Liver (tissue), 3 donors: ENCODE measurements around the gene UBE2A.

ENCODE experiments used
- ATF3 ChIP-seq: IDR thresholded peaks from 2 replicates; pipeline ENCODE4 v1.6.1; 2016; ENCODE audit warnings: antibody characterized with exemption
- CTCF ChIP-seq: fragments of 150-350 bp; IDR thresholded peaks from 2 replicates; pipeline ENCODE4 v1.5.1; 2017; ENCODE audit warnings: improper control_type of control experiment, low read depth, low read length; ENCODE audit not compliant: missing input control
- EGR1 ChIP-seq, 2 donors: IDR thresholded peaks; 2 replicates each; pipeline ENCODE4 v1.6.1; 2016 to 2018; ENCODE audit warnings: antibody characterized with exemption in 2 of 2, low read depth in 2 of 2
- FOXA1 ChIP-seq: IDR thresholded peaks from 2 replicates; pipeline ENCODE4 v1.6.1; 2016; ENCODE audit warnings: antibody characterized with exemption
- FOXA2 ChIP-seq: IDR thresholded peaks from 2 replicates; pipeline ENCODE4 v1.6.1; 2016; ENCODE audit warnings: antibody characterized with exemption
- JUND ChIP-seq, 2 donors: IDR thresholded peaks; 2 replicates each; pipeline ENCODE4 v1.6.1; 2016; ENCODE audit warnings: antibody characterized with exemption in 2 of 2
- MAX ChIP-seq: IDR thresholded peaks from 2 replicates; pipeline ENCODE4 v1.6.1; 2016; ENCODE audit warnings: antibody characterized with exemption
- RAD21 ChIP-seq, 2 donors: IDR thresholded peaks; 2 replicates each; pipeline ENCODE4 v1.6.1; 2016; ENCODE audit warnings: antibody characterized with exemption in 2 of 2, mild to moderate bottlenecking in 2 of 2
- REST ChIP-seq: IDR thresholded peaks from 2 replicates; pipeline ENCODE4 v1.6.1; 2016; ENCODE audit warnings: antibody characterized with exemption, mild to moderate bottlenecking
- RXRA ChIP-seq, 2 donors: IDR thresholded peaks; 2 replicates each; pipeline ENCODE4 v1.6.1; 2017 to 2018; ENCODE audit warnings: antibody characterized with exemption in 2 of 2, mild to moderate bottlenecking in 1 of 2
- TAF1 ChIP-seq: conservative IDR thresholded peaks from 2 replicates; pipeline ENCODE4 v1.6.1; 2016; ENCODE audit warnings: antibody characterized with exemption, mild to moderate bottlenecking
- YY1 ChIP-seq: IDR thresholded peaks from 2 replicates; pipeline ENCODE4 v1.6.1; 2016; ENCODE audit warnings: antibody characterized with exemption, mild to moderate bottlenecking
- ZBTB33 ChIP-seq: IDR thresholded peaks from 2 replicates; pipeline ENCODE4 v1.6.1; 2016; ENCODE audit warnings: antibody characterized with exemption
- donor health status: healthy.
- donor health status: healthy.

DNA sequence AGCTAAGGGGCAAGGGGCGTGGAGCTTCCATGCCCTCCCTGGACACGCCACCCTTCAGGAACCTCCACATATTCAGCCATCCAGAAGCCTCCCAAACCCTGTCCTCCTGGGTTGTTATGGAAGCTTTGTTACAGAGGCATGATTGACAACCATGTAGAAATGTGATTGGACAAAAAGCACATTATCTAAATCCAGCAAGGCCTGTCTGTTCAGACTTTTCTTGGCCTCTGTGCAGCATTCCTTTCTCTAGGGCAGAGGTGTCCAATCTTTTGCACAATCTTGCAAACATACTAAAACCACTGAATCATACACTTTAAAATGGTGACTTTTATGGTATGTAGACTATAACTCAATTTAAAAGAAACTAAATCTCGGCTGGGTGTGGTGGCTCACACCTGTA, 21.9 kb upstream of the UBE2A start:
- TF ChIP-seq MAX = no peak
- TF ChIP-seq CTCF = no peak
- no peak for TF ChIP-seq YY1
- TF ChIP-seq RAD21 (IDR thresholded peaks at IDR 0.05) = no peak
- TF ChIP-seq REST = no peak
- TF ChIP-seq FOXA1 = no peak
- no peak for TF ChIP-seq ZBTB33
- TF ChIP-seq FOXA2 = no peak
- no peak for TF ChIP-seq ATF3
- TF ChIP-seq EGR1 (IDR thresholded peaks at IDR 0.05; ENCODE audit: low read depth in 2 of 2) = no peak
- TF ChIP-seq JUND (IDR thresholded peaks at IDR 0.05) = no peak
- TF ChIP-seq TAF1 = no peak
- no peak for TF ChIP-seq RXRA (IDR thresholded peaks at IDR 0.05)
